Measurements from ENCODE around the gene MCAT.

DNA sequence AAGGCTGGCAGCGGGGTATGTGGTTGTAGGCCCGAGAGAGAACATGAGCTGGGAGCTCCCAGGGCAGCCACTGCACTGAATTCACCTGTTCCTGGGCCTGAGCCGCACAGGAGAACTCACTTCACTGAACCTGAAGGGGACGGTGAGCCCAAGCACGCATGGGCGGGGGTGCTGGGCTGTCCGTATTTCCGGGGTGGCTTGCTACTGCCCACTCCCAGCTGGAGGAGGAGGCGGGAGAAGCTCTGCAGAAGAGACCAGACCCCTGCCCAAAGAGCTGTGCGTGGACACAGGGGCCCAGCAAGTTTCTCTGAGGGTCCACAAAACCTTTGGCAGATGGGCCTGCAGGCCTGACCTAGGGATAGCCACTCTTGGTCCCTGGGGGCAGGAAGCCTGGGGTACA, 38.9 kb upstream of the MCAT start:
- TF ChIP-seq GABPA (IDR thresholded peaks at IDR 0.05 in 1 of 2, conservative IDR thresholded peaks at IDR 0.05 in 1 of 2) (no peak), TAF1 (conservative IDR thresholded peaks at IDR 0.05) (no peak), EGR1 (IDR thresholded peaks at IDR 0.05; ENCODE audit: low read depth in 2 of 2) (no peak), CTCF (IDR thresholded peaks at IDR 0.05; ENCODE audit: low read depth, low read length, missing input control) (no peak), RXRA (IDR thresholded peaks at IDR 0.05) (no peak), SP1 (IDR thresholded peaks at IDR 0.05) (no peak), ZBTB33 (IDR thresholded peaks at IDR 0.05) (no peak), MAX (IDR thresholded peaks at IDR 0.05) (no peak)
